Aorta (tissue), 5 donors: ENCODE measurements around the gene LPP. TPM values are rescaled to one million over a fixed set of nuclear protein-coding genes. Genes with fewer than 3 reads are reported as not detected.

Experiments used
- ATAC-seq: fragments of 200-7000 bp; cut with Tn5 transposase; one replicate; pipeline ENCODE4 v1.9.1; 2022; ENCODE audit warnings: moderate library complexity; ENCODE audit not compliant: low FRiP score
- DNase-seq, 2 donors: peaks; one replicate each; pipeline ENCODE4 v3.0.0-alpha.2; 2020
- H3K27ac ChIP-seq, 2 donors: one replicate each; pipeline ENCODE4 v1.5.1; 2013; ENCODE audit warnings: low read length in 2 of 2, mild to moderate bottlenecking in 2 of 2, moderate library complexity in 2 of 2, control low read depth in 1 of 2, inconsistent platforms in 1 of 2, low read depth in 1 of 2
- H3K27me3 ChIP-seq, 2 donors: one replicate each; pipeline ENCODE4 v1.6.1; 2013; ENCODE audit warnings: control low read depth in 1 of 2, low read length in 1 of 2, mild to moderate bottlenecking in 1 of 2, moderate library complexity in 1 of 2; ENCODE audit not compliant: insufficient read depth in 2 of 2, control insufficient read depth in 1 of 2
- H3K36me3 ChIP-seq, 2 donors: one replicate each; pipeline ENCODE4 v1.6.1; 2013; ENCODE audit warnings: control low read depth in 1 of 2, low read length in 1 of 2, mild to moderate bottlenecking in 1 of 2; ENCODE audit not compliant: insufficient read depth in 2 of 2, control insufficient read depth in 1 of 2
- H3K4me1 ChIP-seq, 2 donors: one replicate each; pipeline ENCODE4 v1.6.1; 2013; ENCODE audit warnings: low read length in 2 of 2, control low read depth in 1 of 2, mild to moderate bottlenecking in 1 of 2, moderate library complexity in 1 of 2; ENCODE audit not compliant: insufficient read depth in 2 of 2, control insufficient read depth in 1 of 2
- H3K4me3 ChIP-seq, 2 donors: one replicate each; pipeline ENCODE4 v1.5.1; 2013; ENCODE audit warnings: low read length in 2 of 2, control low read depth in 1 of 2, mild to moderate bottlenecking in 1 of 2
- H3K9me3 ChIP-seq: one replicate; pipeline ENCODE4 v1.6.1; 2013; ENCODE audit warnings: mild to moderate bottlenecking, low read length; ENCODE audit not compliant: control insufficient read depth
- WGBS, 2 donors: extraction: QIAGEN DNeasy Blood & Tissue Kit; methylation state at CpG; one replicate each; pipeline ENCODE4 v1.1.7; 2013; 5-methylcytosine and 5-hydroxymethylcytosine counted together
- intact Hi-C, 2 donors: fragments of 100-400 bp; cut with DNase I; formaldehyde crosslinking; loops; one replicate each; pipeline versions ENCODE4 v1.14.2 to v1.15.0; 2022
- polyA plus RNA-seq, 2 donors: library from polyadenylated mRNA; stranded (reverse); fragments of 200-250 nt; gene quantifications; one replicate each; pipeline ENCODE4 v1.2.3, GENCODE V29; 2013
- total RNA-seq, 2 donors: library from RNA; stranded (reverse); fragmentation: NEBNext Ultra II Directional; extraction: Animal tissue kit (Norgen Biotek cat#: 25700); gene quantifications; one replicate each; pipeline ENCODE4 v1.2.1, GENCODE V29; 2021
- donor health status: healthy with polysubstance abuse.
- donor health status: Bipolar disorder and iron deficiency.
- donor health status: DM: no; HTN: no; CAD: no.
- donor health status: DM: no; HTN: no; CAD: no.
- donor health status: DM: yes; HTN: yes; CAD: no.

The LPP gene
- total and polyA plus RNA-seq, 4 donors: 37.7 to 2,536 (median 527) TPM

DNA sequence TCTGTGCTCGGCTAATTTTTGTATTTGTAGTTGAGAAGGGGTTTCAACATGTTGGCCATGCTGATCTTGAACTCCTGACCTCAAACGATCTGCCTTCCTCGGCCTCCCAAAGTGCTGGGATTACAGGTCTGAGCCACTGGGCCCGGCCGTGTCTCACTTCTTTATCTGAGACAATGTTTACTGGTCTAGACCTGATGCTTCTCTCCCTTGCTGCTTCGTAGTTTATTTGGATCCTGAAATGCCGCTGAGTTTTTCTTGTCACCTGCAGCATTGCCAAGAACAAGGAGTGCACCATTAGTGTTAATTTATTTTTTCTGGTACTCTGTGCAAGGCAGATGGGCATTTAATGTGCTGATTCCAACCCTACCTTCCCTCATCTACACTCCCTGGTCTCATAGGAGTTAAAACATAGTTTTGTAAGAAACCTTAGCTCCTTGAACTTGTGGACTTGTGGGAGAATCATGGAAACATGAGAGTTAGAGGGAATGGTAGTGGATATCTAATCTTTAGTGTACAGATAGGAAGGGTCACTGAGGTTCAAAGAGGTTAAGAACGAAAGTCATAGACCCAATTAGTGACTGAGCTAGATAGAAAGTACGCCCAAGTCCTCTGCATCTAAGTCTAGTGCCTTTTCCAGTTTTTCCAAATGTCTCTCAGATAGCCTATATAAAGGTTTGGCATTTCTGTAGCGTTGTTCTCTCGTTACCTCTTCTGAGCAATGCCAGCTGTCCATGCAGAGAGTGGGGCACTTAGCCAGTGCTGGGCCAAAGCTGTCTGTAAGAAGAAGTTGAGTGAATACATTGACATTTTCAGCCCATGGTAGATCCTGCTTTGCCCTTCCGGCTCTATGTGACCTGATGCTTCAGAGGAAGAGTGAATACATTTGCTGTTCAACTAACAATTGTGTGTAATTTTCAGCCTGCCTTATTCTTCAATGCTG, 244.1 kb downstream of the LPP start:
- Histone ChIP-seq H3K4me3 (no peak overlapping the region), H3K27ac (peak overlapping the region in 1 of 2 donors; percentile 43), H3K36me3 (no peaks in the 10 kb centered on the region), H3K27me3 (no peaks in the 10 kb centered on the region), H3K4me1 (peaks cover 5 to 34% of the 10 kb centered on the region in 2 donors), H3K9me3 (no peaks in the 10 kb centered on the region)
- ATAC-seq (no peak), DNase-seq (no peak)
- WGBS, 2 donors: 73 to 74% methylated on average over 12 of the region's 12 CpGs
- intact Hi-C loops: no loop called here

DNA sequence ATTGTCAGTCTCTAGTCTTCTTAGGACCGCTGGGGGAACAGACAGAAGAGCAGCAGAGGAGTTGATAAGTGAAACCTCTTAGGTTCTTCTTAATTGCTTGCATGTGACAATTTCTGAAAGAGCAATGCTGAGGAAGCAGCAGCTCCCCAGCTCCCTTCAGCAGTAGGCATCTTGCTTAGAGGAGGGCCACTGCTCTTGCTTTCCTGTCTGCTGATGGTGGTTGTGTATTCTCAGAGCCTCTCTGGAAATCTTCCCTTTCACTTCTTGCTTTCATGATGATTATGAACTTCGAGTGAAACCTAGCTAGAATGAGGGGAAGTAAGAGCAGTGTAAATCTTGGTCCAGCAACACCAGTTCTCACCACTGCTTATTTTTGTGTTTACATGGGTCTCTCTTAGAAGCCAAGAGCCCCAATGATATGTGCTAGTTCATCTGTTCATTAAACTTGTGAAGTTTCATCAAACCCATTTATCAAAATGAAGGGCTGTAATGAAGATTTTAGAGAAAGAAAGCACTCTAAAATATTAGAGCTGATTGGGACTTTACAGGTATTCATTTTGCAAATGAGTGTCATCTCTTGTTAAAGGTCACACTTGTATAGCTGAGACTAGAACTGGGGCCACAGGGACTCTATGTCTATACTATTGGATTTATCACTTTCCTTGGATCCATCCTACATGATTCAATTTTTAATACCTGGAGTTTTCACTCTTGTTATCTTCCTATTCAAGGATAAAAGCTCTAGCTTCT, 246.7 kb downstream of the LPP start:
- no peaks in the 10 kb centered on the region for H3K27me3 ChIP-seq
- no peaks in the 10 kb centered on the region for H3K9me3 ChIP-seq
- H3K27ac ChIP-seq: peak overlapping the region in 1 of 2 donors; percentile 44
- H3K4me1 ChIP-seq: peaks cover 8 to 36% of the 10 kb centered on the region in 2 donors
- no peaks in the 10 kb centered on the region for H3K36me3 ChIP-seq
- DNase-seq (no peak), ATAC-seq (no peak)
- WGBS, 2 donors: 46 to 61% methylated on average over 2 of the region's 2 CpGs
- H3K4me3 ChIP-seq: no peak overlapping the region
- intact Hi-C loops: loop anchor here in 1 of 2 donors (10.0 kb wide), 1 partner anchor 656 kb away; the partner anchor contains the start of gene BCL6

DNA sequence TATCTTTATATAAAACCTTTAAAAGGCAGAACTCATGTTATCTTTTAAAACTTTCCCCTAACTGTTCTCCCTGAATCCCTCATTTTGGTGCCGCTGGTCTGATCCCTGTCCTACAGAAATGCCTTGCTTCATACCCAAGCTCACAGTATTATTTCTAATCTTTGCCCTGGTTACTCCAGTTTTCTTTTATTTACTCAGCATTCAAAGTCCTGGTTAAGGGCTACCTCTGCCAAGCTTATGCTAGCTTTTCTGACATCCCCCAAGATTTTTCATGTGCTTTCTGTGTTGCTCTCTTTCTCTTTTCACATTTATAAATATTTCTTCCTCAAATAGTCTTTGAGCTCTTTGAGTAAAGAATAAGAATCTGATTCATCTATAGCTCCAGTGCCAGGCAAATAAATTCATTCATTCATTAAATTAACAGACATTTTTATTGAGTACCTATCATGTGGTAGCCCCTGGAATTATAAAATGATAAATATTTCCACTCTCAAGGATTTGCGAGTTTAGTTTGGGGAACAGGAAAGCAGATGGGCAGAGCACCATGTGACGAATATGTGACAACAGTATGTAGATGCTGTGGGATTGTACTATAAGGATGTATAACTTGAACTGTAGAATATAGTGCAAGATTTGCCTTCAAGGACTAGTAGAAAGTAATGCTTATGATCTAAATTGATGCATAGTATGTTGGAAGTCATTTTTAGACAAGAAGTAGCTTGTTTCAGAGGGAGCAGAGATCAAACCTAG, 247.5 kb downstream of the LPP start:
- 29 to 53% methylated on average over 3 of the region's 3 CpGs for WGBS, 2 donors
- H3K4me3 ChIP-seq: no peak overlapping the region
- no peak overlapping the region for H3K27ac ChIP-seq
- ATAC-seq: no peak
- no peaks in the 10 kb centered on the region for H3K9me3 ChIP-seq
- H3K27me3 ChIP-seq: no peaks in the 10 kb centered on the region
- intact Hi-C loops: loop anchor here in 1 of 2 donors (10.0 kb wide), 1 partner anchor 657 kb away; the partner anchor contains the start of gene BCL6
- DNase-seq: no peak
- peaks cover 0 to 2% of the 10 kb centered on the region in 2 donors for H3K36me3 ChIP-seq
- H3K4me1 ChIP-seq: peaks cover 8 to 35% of the 10 kb centered on the region in 2 donors

DNA sequence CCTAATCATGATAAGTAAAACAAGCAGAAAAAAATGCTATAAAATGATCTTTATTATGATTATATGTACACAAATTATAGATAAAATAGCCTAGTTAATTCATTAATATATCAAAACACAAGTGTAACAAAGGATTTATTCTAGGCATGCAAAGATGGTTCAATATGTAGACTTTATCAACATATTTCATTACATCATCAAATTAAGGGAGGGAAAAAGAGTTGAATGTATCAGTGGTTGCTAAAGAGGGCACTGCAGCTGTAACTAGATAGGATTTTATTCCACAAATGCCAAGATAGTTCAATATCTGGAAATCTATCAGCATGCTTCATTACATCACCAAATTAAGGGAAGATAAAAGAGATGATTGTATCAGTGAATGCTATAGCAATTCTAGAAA, 248.3 kb downstream of the LPP start:
- peaks cover 8 to 27% of the 10 kb centered on the region in 2 donors for H3K4me1 ChIP-seq
- intact Hi-C loops: loop anchor here in 1 of 2 donors (10.0 kb wide), 1 partner anchor 657 kb away; the partner anchor contains the start of gene BCL6
- ATAC-seq (no peak), DNase-seq (no peak)
- H3K9me3 ChIP-seq: no peaks in the 10 kb centered on the region
- H3K36me3 ChIP-seq: peaks cover 0 to 2% of the 10 kb centered on the region in 2 donors
- no peaks in the 10 kb centered on the region for H3K27me3 ChIP-seq
- no peak overlapping the region for H3K4me3 ChIP-seq
- H3K27ac ChIP-seq: no peak overlapping the region

DNA sequence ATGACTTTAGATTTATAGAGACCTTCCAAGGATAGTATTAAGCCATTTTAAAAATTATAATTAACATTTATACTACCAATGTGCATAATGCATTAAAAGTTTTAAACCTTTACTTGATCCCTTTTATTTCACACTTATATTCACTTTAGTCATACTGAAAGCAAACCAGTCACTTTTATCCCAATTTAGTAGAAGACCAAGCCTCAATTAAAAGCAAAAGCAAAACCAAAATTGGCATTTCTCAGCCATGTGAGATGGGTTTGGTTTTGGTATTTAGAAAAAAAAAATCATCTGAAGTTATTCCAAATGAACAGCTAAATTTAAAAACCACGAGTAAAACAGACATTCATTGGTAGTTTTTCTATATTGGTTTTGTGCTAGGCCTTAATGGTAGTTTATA, 249.4 kb downstream of the LPP start:
- Histone ChIP-seq H3K27me3 (no peaks in the 10 kb centered on the region), H3K4me1 (peaks cover 9 to 19% of the 10 kb centered on the region in 2 donors), H3K4me3 (no peak overlapping the region), H3K9me3 (no peaks in the 10 kb centered on the region), H3K27ac (no peak overlapping the region), H3K36me3 (peaks cover 0 to 2% of the 10 kb centered on the region in 2 donors)
- no peak for ATAC-seq
- WGBS, 2 donors: 11 to 13% methylated on average over 1 of the region's 1 CpG
- DNase-seq: no peak
- intact Hi-C loops: loop anchor here in 1 of 2 donors (10.0 kb wide), 1 partner anchor 659 kb away; the partner anchor contains the start of gene BCL6

DNA sequence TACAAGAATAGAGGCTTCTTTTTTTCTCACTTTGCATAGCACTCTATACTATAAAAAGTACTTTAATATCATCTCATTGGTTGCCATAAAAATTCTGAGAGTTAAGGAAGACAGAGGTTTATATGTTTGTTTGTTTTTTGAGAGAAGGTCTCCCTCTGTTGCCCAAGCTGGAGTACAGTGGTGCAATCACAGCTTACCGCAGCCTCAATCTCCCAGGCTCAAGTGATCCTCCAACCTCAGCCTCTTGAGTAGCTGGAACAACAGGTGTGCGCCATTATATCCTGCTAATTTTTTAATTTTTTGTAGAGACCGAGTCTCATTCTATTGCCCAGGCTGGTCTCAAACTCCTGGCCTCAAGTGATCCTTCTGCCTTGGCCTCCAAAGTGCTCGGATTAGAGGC, 250.2 kb downstream of the LPP start:
- Histone ChIP-seq H3K27me3 (no peaks in the 10 kb centered on the region), H3K4me3 (no peak overlapping the region), H3K27ac (no peak overlapping the region), H3K36me3 (peaks cover 0 to 2% of the 10 kb centered on the region in 2 donors), H3K4me1 (peaks cover 9 to 14% of the 10 kb centered on the region in 2 donors), H3K9me3 (no peaks in the 10 kb centered on the region)
- DNase-seq: no peak
- no peak for ATAC-seq
- 96 to 97% methylated on average over 4 of the region's 4 CpGs for WGBS, 2 donors
- intact Hi-C loops: loop anchor here in 1 of 2 donors (10.0 kb wide), 1 partner anchor 659 kb away; the partner anchor contains the start of gene BCL6

DNA sequence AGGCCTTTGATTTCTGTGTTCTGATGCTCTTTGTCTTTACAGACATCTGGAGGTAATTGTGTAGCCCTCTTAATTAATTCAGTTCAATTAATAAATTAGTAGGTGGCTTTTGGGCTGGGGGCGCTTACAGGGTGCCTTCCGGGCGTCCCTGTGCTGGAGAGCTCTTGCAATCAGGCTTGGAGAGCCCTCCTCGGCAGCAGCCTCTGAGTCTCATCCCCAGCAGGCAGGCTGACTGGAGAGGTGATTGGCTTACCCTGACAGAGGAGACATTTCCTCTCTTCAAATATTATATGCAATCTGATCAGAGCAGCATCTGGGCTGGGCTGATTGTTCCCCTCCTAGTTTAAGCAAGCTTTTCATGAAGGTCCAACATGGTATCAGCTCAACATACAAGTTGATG, 250.7 kb downstream of the LPP start:
- DNase-seq (no peak), ATAC-seq (no peak)
- Histone ChIP-seq H3K4me1 (peaks cover 9 to 16% of the 10 kb centered on the region in 2 donors), H3K9me3 (no peaks in the 10 kb centered on the region), H3K36me3 (peaks cover 2% of the 10 kb centered on the region in 2 donors), H3K27me3 (no peaks in the 10 kb centered on the region), H3K27ac (no peak overlapping the region), H3K4me3 (no peak overlapping the region)
- 91 to 93% methylated on average over 4 of the region's 4 CpGs for WGBS, 2 donors
- intact Hi-C loops: loop anchor here in 1 of 2 donors (10.0 kb wide), 1 partner anchor 660 kb away; the partner anchor contains the start of gene BCL6
